ENCODE measurements around the gene THAP7.
A peak's percentile ranks its signal among the peaks of the same experiment; 100 is the strongest.

THAP7 gene

DNA sequence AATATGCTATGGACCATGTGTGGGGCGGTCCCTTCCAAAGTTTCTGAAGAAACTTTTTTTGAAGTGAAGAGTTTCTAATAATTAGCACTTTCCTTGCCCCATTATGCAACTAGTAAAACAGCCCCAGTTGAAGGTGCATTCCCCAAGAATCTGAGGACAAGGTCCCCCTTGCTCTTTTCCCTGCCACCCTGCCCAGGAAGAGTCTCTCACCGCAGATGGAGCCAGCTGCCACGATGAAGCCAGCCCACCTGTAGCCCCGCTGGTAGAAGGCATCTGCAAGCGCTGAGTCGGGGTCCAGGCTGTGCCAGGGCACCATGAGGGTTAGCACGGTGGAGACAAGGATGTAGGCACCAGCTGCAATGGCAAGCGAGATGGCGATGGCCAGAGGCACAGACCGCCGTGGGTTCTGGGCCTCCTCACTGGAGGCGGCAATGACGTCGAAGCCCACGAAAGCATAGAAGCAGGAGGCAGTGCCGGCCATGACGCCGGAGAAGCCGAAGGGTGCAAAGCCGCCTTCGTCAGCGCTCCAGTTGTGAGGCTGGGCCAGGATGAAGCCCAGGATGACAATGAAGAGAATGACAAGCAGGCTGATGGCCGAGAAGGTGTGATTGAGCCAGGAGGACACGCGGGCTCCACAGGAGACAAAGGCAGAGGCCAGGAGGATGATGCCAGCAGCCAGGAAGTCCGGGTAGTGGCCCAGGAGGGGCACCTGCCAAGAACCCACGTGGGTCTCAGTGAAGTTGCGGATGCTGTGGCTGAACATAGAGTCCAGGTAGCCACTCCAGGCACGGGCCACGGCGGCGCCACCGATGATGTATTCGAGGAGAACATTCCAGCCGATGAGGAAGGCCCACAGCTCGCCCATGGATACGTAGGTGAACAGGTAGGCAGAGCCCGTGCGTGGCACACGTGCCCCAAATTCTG, 29.0 kb upstream of the THAP7 start:
- no peak for DNase-seq

DNA sequence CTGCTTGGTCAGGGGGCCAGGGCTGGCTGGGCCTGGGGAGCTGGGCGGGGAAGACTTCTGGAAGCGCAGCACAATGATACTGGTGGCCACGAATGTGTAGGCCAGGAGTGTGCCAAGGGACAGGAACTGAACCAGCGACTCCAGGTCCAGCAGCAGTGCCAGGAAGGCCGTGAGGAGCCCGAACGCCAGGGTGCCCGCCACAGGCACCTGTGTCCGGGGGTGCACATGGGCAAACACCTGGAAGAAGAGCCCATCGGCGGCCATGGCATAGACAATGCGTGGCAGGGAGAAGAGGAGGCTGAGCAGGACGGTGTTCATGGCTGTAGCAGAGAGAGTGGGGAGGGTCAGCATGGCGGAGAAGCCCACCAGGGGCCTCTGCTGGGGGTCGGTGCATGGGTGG, 28.1 kb upstream of the THAP7 start:
- no peak for DNase-seq

DNA sequence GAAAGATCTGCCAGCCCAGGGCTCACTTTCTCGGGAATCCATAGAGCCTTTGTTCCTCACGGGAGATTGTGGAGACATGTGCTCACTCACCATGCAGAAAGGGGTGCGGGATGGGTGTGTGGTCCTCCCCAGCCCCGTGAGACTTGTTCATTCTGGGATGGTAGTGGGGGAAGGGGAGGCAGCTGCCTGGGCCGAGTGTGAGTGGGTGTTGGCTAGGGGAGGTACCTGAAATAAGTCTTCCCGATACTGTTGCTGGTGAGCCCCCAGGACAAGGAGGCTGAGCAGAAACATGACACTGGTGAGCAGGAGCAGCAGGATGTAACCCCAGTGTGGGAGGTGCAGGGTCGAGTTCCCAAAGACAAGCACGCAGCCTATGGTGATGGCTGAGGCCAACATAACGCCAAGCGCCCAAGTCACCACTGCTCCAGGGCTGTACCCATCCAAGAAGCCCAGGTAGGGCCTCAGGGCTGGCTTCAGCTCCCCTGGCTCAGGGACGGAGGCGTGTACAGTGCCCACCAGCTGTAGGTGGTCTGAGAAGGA, 27.6 kb upstream of the THAP7 start:
- DNase-seq = no peak

DNA sequence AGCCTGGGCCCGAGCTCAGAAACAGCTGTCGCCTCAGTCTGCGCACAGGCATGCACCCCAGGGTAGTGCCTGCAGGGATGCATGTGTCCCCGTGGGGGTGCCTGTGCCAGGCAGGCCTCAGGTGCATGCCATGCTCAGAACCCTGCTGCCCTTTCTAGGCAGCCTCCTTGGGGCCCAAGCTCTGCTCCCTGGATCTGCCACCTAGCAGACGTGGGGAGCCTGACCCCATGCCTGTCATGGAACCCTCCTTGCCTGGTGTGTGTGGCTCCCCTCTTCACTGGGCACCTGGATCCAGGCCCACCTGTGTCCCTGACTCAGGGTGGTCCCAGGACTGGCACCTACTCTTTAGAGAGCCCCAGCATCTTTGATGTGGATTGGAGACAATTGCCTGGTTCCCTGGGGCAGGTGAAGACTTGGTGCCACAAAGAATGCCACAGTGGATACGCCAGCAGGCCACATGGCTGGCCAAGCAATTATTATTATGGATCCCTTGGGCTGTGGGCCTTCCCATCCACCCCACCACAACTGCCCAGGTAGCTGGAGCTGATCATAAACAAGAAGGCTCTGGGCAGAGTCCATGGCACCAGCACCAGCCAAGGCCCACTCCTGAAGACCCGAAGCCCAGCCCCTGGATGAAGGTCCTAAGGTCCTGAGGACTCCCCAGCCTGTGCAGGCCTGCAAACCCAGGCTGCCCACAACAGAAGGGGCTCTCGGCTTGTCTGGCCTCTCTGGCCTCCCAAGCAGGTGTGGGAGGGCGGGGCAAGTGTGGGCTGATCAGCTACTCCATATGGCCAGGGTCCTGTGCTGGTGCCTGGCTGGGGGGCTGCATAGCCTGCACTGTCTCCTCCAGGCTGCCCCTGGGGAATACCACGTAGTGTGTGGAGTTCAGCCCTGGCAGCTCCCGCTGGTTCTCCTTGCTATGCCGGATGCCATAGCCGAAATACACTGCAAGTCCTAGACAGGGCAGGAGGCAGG, 26.6 kb upstream of the THAP7 start:
- DNase-seq = no peak

DNA sequence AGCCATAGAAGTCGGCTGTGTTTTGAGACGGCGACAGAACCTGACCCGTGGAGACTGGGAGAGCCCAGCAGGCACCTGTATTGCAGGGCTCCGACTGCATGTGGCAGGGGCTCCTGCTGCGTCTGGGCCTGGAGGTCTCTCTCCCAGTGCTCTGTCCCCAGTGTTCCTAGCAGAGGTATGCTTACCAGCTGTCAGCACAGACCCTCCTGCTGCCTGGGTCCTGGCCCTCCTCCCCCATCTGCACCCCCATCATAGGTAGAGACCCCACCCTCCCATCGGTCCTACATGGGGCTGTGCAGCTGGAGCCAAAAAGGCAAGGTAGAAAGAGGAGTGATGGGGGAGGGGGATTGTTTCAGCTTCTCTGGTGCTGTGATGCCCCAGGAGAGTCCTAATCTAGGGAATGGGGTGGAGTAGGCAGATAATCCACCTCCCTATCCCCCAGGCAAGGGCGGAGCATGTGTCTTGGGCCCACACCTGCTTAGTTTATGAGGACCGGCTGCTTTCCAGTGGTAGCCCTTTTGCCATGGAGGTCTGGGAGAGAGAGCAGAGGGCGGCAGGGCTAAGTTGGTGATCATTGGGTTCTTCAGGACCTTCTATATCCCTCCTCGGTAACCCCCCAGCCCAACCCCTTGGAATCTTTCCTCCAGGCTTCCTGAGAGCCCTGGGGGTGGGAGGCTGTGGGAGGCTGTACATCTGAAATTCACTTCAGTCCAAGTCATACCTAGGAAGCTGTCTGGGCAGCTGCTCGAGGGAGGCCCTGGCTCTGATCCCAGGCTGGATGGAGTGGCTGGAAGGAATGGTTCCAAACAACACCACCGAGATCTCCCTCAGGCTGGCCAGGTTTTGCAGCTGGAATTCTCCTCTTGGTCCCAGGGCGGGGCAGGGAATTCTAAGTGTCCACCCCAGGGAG, 25.1 kb upstream of the THAP7 start:
- DNase-seq = peak; percentile 75

DNA sequence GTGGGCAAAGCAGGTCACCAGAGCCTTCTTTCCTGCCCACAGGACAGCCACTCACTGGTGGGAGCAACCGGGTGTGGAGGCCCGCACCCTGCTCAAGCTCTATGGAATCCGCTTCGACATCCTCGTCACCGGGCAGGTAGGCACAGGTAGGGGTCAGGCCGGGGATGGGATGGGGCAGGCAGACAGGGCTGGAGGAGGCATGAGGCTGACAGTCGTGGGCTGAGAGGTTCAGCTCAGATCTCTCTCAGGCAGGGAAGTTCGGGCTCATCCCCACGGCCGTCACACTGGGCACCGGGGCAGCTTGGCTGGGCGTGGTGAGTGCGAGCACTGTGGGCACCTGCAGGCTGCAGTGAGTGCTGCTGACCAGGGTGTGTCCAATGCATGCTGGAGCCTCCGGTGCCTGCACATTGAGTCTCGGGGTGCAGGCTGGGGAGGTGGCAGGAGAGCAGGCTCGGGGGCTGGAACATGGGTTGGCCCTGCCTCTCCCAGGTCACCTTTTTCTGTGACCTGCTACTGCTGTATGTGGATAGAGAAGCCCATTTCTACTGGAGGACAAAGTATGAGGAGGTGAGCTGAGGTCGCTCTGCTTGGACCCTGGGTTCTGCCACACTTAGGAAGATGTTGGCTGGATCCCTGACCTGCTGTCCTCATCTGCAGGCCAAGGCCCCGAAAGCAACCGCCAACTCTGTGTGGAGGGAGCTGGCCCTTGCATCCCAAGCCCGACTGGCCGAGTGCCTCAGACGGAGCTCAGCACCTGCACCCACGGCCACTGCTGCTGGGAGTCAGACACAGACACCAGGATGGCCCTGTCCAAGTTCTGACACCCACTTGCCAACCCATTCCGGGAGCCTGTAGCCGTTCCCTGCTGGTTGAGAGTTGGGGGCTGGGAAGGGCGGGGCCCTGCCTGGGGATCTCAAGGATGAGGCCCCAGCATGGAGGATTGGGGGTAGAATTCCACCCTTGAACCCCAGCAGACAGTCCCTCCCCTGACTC, 24.1 kb upstream of the THAP7 start:
- DNase-seq = no peak

DNA sequence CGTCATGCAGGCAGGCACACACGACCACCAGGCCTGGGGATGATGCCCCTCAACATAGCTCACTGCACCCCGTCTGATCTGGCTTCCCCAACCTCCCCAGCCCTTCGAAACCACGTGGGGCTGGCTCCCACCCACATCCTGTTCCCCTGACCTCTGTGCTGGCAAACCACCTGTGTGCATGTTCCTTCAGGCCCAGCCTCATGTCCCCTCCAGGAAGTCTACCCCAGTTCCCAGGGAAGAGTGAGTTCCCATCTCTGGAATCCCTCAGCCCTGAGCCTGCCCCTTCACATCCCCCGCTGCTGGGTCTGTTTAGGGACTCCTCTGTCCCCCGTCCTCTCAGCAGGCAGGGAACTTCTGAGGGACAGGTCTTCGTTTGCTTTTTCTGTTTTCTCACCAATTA, 23.3 kb upstream of the THAP7 start:
- DNase-seq = no peak

DNA sequence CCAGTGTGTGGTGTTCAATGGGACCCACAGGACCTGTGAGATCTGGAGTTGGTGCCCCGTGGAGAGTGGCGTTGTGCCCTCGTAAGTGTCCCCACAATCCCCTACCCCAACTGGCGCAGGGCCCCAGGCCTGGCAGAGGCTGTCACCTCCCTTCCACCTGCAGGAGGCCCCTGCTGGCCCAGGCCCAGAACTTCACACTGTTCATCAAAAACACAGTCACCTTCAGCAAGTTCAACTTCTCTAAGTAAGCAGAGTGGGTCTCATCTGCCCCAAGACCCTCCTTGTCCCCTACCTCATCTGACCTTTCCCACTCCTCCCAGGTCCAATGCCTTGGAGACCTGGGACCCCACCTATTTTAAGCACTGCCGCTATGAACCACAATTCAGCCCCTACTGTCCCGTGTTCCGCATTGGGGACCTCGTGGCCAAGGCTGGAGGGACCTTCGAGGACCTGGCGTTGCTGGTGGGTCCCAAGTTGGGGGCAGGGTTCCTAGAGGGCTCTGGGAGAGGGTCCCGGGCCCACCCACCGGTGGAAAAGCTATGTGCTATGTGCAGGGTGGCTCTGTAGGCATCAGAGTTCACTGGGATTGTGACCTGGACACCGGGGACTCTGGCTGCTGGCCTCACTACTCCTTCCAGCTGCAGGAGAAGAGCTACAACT, 21.2 kb upstream of the THAP7 start:
- no peak for DNase-seq

DNA sequence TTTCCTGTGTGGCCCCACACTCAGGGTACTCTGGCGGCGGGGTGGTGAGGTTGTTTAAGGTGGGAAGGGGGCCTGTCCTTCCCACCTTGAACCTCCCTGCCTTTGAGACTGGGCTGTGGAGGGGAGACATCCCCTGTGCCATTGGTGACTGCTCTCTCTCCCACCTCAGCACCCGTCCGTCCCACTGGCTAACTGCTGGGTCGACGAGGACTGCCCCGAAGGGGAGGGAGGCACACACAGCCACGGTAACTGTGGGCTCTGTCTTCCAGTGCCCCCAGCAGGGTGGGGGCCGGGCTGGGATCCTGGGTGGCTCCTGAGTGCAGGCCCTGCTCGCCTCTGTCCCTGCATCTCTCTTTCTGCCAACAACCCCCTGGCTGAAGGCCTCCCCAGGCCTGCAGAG, 20.6 kb upstream of the THAP7 start:
- DNase-seq = no peak

DNA sequence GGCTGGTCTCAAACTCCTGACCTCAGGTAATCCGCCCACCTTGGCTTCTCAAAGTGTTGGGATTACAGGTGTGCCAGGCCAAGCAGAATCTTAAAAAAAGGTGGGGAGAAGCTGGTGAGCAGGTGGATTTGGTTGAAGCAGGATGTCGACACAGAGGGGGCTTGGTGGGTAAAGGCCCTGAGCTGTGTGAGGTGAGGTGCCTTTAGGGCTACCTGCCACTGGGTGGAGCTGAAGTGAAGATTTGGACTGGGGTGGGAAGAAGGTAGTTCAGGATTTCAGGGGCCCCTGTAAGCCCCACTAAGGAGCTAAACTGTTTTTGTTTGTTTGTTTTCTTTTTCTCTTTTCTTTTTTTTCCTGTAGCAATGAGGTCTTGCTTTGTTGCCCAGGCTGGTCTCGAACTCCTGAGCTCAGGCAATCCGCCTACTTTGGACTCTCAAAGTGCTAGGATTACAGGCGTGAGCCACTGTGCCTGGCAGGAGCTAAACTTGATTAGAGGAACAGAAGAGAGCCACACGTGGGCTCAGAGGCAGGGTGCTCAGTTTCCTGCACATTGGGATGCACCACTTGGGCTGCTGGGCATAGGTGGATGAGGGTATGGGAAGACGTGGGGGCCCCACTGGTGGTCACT, 19.0 kb upstream of the THAP7 start:
- DNase-seq = no peak

DNA sequence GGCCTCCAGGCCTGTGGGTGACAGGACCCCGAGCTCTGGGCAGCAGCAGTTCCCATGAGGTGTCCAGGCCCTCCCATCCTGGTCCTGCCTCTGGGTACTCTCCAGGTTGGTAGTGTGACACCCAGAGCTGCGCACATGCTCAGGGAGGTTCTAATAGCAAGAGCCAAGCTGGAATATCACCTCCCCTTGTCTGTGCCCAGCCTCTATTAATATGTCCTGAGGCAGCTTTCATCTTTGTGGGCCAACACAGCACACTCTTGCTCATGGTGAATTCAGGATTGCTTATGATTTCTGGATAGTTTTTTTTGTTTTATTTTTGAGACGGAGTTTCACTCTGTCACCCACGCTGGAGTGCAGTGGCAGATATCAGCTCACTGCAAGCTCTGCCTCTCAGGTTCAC, 16.4 kb upstream of the THAP7 start:
- DNase-seq = no peak

DNA sequence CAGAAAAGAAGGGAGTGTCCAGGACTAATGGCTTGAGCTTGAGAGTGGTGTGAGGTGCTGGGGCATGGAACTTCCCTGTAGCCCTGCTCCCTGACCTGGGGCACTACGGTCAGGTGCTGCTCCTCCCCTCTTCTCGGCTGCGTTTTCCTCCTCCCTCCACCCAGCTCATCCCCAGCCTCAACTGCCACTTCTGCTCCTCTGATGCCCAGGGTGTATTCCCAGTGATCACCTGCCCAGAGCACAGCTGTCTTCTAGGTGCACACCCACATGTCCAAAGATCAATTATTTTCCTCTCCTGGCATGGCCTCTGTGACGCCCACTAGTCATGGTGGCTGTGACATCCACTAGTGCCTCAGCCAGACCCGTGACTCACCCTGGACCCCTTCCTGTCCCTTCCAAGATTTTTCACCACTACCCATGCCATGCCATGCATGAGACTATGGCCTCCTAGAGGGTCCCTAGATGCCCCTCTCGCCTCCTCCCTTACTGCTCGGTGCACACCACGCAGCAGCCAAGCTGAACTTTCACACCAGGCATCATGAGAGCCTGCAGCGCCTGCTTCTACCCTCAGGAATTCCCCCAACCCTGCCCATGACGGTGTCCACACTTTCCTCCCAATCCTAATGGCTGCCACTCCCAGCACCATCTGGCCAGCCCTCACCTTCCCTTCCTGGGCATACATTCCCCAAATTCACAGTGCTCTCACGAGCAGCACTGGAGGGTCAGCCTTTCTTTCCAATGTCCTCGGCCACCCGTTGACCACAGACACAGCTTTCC, 14.9 kb upstream of the THAP7 start:
- no peak for DNase-seq

DNA sequence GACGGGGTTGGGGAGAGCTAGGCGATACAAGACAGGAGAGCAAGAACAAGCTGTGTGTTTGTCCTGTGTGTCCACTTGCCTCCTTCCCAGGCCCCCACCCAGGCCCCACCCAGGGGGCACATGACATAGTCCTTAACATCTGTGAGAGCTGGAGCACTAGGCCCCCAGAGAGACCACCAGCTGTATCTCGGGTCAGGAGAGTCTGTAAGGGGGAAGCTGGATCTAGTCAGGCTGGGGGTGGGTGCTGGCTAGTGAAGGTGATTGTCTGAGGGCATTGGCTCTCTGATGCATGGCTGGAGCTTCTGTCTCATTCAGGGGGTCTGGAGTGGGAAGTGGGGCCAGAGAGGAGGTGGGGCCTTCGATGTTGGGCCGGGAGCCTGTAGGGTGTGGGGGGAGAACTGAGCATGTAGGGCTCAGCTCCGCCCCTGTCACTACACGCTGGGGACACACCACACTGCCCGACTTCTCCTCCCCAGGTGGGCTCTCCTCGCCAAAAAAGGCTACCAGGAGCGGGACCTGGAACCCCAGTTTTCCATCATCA, 13.6 kb upstream of the THAP7 start:
- no peak for DNase-seq

DNA sequence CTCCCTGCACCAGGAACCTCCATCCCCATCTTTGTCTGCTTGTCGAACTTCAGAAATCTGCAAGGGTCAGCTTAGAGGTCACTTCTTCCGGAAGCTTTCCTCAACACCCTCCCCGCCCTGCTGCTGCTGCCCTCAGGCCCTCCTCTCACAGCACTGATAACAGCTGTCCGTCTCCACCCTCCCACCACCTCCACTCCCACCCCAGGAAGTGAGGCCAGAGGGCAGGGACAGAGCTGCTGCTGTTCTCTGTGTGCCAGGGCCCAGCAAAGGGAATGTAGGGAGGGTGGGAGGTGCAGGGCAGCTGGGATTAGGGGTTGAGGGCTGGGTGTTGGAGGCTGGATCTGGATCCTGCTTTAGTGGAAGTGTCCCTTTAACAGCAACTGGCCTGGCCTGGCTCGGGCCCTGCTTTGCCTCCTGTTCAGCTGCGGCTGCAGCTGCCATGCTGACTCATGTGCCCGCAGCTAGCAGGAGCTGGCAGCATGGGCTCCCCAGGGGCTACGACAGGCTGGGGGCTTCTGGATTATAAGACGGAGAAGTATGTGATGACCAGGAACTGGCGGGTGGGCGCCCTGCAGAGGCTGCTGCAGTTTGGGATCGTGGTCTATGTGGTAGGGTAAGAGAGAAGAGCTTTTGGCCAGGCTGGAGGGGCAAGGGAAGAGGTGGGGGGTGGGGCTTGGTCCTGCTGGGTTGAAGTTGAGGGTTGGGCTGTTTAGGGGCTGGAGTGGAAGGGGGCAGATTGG, 13.0 kb upstream of the THAP7 start, which contains the start of gene P2RX6:
Gene P2RX6, plus strand, starts transcription at position 440 of the 740 bp plus-strand sequence. Its CDS starts 10 bp downstream, at position 450.
- peak; percentile 81 for DNase-seq

DNA sequence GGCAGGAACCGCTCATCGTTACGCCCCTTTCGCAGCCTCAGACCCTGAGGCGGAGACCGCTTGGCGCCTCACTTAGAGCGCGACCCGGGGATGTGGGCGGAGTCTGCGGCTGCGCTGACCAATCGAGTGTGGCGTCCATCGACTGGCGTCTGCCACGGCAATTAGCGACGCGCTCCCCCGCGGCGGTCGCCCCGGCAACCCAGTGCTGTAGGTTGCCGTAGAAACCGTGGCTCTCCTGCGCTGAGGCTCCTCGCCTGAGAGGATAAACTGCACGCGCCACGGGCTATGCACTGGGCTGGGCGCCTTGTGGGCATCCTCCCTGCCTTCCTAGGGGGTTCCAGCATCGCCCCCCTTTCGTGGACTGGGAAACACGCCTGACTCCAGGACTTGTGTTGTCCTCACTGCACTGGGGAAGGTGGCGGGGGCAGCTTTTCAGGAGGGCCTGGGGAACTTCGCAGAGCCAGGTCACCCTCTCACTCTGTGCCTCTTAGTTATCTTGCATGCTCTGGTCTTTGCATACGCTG, 12.3 kb upstream of the THAP7 start:
- DNase-seq = peak; percentile 82

DNA sequence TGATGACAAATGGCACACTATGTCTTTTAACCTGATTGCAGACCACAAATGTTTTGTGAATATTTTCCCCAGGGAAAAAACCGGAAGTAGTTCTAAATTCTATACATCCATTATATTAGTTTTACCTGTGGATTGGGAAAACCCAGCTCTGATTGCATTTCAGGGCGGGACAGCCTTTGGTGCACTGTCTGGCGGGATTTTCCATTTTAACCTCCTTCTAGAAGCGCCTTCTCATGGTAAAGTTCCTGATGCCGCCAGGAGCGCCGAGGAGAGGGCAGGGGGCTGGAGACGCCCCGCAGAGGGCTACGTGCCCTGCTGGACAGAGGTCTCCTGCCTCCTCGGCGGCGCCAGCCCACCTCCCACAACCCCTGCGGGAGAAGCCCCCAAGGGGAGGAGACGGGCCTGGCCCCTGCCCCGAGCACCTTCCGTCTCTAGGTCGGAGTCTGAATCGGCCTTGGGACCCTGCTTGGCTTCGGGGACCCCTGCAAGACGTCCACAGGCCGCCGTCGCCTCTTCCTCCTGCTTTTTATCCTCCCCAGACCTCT, 11.8 kb upstream of the THAP7 start:
- DNase-seq = no peak
